K562 (cell line): Measurements from ENCODE around the gene VPS11.

Experiments used
- MAZ ChIP-seq, 2 experiments: fragments of 450-650 bp in 1 of 2; sonication (generic) in 1 of 2; formaldehyde crosslinking; IDR thresholded peaks in 1 of 2; conservative IDR thresholded peaks in 1 of 2; 2 replicates each; pipeline versions ENCODE4 v1.4.0 to v1.5.0; 2020; ENCODE audit warnings: mild to moderate bottlenecking in 1 of 2, missing genetic modification reagents in 1 of 2
- NR3C1 ChIP-seq: sonication (generic); formaldehyde crosslinking; IDR thresholded peaks from 2 replicates; pipeline ENCODE4 v1.8.1; 2022; ENCODE audit warnings: missing genetic modification reagents
- OTX1 ChIP-seq: fragments of 450-650 bp; formaldehyde crosslinking; IDR thresholded peaks from 2 replicates; pipeline ENCODE4 v1.4.0; 2022; ENCODE audit warnings: mild to moderate bottlenecking
- SAFB2 ChIP-seq: fragments of 200-400 bp; formaldehyde crosslinking; IDR thresholded peaks from 2 replicates; pipeline ENCODE4 v1.6.1; 2018; ENCODE audit warnings: borderline replicate concordance, low read length, low read depth, moderate library complexity; ENCODE audit not compliant: severe bottlenecking
- SMC3 ChIP-seq: conservative IDR thresholded peaks from 2 replicates; pipeline ENCODE4 v1.6.1; 2011; ENCODE audit warnings: low read depth, low read length, improper control_type of control experiment; ENCODE audit not compliant: insufficient read depth
- TGIF2 ChIP-seq: sonication (generic); formaldehyde crosslinking; IDR thresholded peaks from 2 replicates; pipeline ENCODE4 v1.8.1; 2022; ENCODE audit warnings: mild to moderate bottlenecking, missing genetic modification reagents, moderate library complexity

GRCh38 chr11:119107538-119108145 lies 40.0 kb downstream of the VPS11 start:
- TF ChIP-seq OTX1 (no peak), MAZ (CRISPR knock-in tag; conservative IDR thresholded peaks at IDR 0.05 in 1 of 2, IDR thresholded peaks at IDR 0.05 in 1 of 2) (no peak), NR3C1 (CRISPR knock-in tag) (no peak), TGIF2 (CRISPR knock-in tag) (0 out of 2 replicates have a peak, but pooled peaks have one; percentile 70), SAFB2 (no peak), SMC3 (no peak)
